Sigmoid colon (tissue), 7 donors: Measurements from ENCODE around the gene ZDHHC5. TPM values are rescaled to one million over a fixed set of nuclear protein-coding genes. Genes with fewer than 3 reads are reported as not detected.

Experiments
- DNase-seq: peaks from one replicate; pipeline ENCODE4 v3.0.0-alpha.2; 2019
- H3K27ac ChIP-seq, 4 donors: fragments of 200-600 bp; sonication (generic); one replicate each; pipeline ENCODE4 v1.5.1; 2016 to 2019; ENCODE audit warnings: mild to moderate bottlenecking in 1 of 4
- H3K27me3 ChIP-seq, 3 donors: fragments of 200-600 bp; sonication (generic); one replicate each; pipeline ENCODE4 v1.5.1; 2019; ENCODE audit warnings: mild to moderate bottlenecking in 1 of 3
- H3K36me3 ChIP-seq, 4 donors: fragments of 200-600 bp; sonication (generic); one replicate each; pipeline ENCODE4 v1.5.1; 2016 to 2019
- H3K4me1 ChIP-seq, 4 donors: fragments of 200-600 bp; sonication (generic); one replicate each; pipeline ENCODE4 v1.5.1; 2017 to 2019
- H3K4me3 ChIP-seq, 4 donors: fragments of 200-600 bp; sonication (generic); one replicate each; pipeline ENCODE4 v1.5.1; 2017 to 2019; ENCODE audit warnings: mild to moderate bottlenecking in 2 of 4, moderate library complexity in 1 of 4
- H3K9me3 ChIP-seq, 4 donors: fragments of 200-600 bp in 3 of 4; sonication (generic) in 3 of 4; one replicate each; pipeline versions ENCODE4 v1.5.1 to v1.6.1; 2013 to 2019
- EP300 ChIP-seq, 4 donors: sonication (generic); formaldehyde crosslinking; IDR thresholded peaks; one replicate each; pipeline ENCODE4 v1.6.1; 2017; ENCODE audit warnings: antibody characterized with exemption in 4 of 4
- POLR2A ChIP-seq, 2 donors: fragments of 450-650 bp; IDR thresholded peaks; one replicate each; pipeline ENCODE4 v1.6.1; 2016; ENCODE audit warnings: antibody characterized with exemption in 2 of 2, mild to moderate bottlenecking in 2 of 2, moderate library complexity in 2 of 2
- POLR2AphosphoS5 ChIP-seq, 4 donors: sonication (generic); formaldehyde crosslinking; IDR thresholded peaks; one replicate each; pipeline ENCODE4 v1.6.1; 2017; ENCODE audit warnings: antibody characterized with exemption in 4 of 4
- WGBS, 2 donors: extraction: QIAGEN DNeasy Blood & Tissue Kit; methylation state at CpG; one replicate each; pipeline ENCODE4 v1.1.7; 2013; 5-methylcytosine and 5-hydroxymethylcytosine counted together
- intact Hi-C: fragments of 100-400 bp; cut with DNase I; formaldehyde crosslinking; loops from one replicate; pipeline ENCODE4 v1.15.1; 2023
- polyA plus RNA-seq, 3 donors: library from polyadenylated mRNA; stranded (reverse); fragments of 200-250 nt; gene quantifications; one replicate each; pipeline ENCODE4 v1.2.3, GENCODE V29; 2013
- total RNA-seq, 4 donors: library from RNA; depleted of rRNA; stranded (reverse); fragments of >200 nt; gene quantifications; one replicate each; pipeline ENCODE4 v1.1.0, GENCODE V29; 2016
- TF ChIP-seq, protein P1 (sequence below), 4 experiments: fragments of 450-650 bp in 3 of 4; fragments of 200-600 bp in 1 of 4; IDR thresholded peaks; one replicate each; pipeline ENCODE4 v1.5.1; 2016 to 2019; ENCODE audit warnings: antibody characterized with exemption in 4 of 4, mild to moderate bottlenecking in 3 of 4, moderate library complexity in 2 of 4
- donor health status: healthy with polysubstance abuse.
- donor health status: Bipolar disorder and iron deficiency.
- donor health status: healthy.

Gene ZDHHC5
- total and polyA plus RNA-seq, 7 donors, result 13.6 to 42.5 (median 28.0) TPM

DNA sequence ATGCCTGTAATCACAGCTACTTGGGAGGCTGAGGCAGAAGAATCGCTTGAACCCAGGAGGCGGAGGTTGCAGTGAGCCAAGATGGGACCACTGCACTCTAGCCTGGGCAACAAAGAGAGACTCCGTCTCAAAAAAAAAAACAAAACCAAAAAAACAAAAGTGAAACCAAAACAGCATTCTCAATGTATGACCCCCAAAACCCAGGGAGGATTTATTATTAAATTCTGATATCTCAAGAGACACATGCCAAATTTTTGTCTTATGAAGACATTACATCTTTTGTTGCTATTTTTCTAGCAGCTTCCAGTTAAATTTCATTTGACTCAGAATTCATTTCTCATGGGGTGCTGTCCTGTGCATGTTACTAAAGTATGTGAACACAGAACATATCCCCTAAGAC lies 15.3 kb upstream of the ZDHHC5 start:
- Histone ChIP-seq H3K27me3 (peaks cover 15 to 64% (median 35%) of the 10 kb centered on the region in 3 donors), H3K36me3 (no peaks in the 10 kb centered on the region), H3K4me3 (no peak overlapping the region), H3K9me3 (no peaks in the 10 kb centered on the region), H3K27ac (no peak overlapping the region), H3K4me1 (peaks cover 0 to 34% (median 32%) of the 10 kb centered on the region in 4 donors)
- TF ChIP-seq POLR2AphosphoS5 (IDR thresholded peaks at IDR 0.05), result no peak
- TF ChIP-seq POLR2A (IDR thresholded peaks at IDR 0.05), result no peak
- TF ChIP-seq, protein P1, sequence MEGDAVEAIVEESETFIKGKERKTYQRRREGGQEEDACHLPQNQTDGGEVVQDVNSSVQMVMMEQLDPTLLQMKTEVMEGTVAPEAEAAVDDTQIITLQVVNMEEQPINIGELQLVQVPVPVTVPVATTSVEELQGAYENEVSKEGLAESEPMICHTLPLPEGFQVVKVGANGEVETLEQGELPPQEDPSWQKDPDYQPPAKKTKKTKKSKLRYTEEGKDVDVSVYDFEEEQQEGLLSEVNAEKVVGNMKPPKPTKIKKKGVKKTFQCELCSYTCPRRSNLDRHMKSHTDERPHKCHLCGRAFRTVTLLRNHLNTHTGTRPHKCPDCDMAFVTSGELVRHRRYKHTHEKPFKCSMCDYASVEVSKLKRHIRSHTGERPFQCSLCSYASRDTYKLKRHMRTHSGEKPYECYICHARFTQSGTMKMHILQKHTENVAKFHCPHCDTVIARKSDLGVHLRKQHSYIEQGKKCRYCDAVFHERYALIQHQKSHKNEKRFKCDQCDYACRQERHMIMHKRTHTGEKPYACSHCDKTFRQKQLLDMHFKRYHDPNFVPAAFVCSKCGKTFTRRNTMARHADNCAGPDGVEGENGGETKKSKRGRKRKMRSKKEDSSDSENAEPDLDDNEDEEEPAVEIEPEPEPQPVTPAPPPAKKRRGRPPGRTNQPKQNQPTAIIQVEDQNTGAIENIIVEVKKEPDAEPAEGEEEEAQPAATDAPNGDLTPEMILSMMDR (IDR thresholded peaks at IDR 0.05), result no peak
- no peak for TF ChIP-seq EP300 (IDR thresholded peaks at IDR 0.05)
- intact Hi-C loops, result no loop called here
- WGBS, 2 donors, result 74 to 79% methylated on average over 3 of the region's 3 CpGs
- no peak for DNase-seq

DNA sequence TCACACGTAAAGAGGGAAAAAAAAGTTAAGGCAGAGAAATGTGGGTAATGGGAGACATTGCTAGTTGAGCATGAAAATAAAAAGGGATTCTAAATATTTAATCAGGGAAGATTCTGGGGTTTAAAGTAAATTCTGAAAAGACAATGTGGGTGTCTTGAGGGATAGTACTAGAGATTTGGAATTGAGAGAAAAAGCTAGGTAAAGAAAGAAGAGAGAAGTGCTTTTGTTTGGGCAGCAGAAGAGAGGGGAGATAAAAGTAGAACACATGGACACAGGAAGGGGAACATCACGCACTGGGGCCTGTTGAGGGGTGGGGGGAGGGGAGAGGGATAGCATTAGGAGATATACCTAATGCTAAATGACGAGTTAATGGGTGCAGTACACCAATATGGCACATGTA lies 14.8 kb upstream of the ZDHHC5 start:
- intact Hi-C loops, result no loop called here
- Histone ChIP-seq H3K27me3 (peaks cover 11 to 59% (median 30%) of the 10 kb centered on the region in 3 donors), H3K4me1 (peaks cover 0 to 32% (median 32%) of the 10 kb centered on the region in 4 donors), H3K27ac (no peak overlapping the region), H3K36me3 (no peaks in the 10 kb centered on the region), H3K9me3 (no peaks in the 10 kb centered on the region), H3K4me3 (no peak overlapping the region)
- WGBS, 2 donors, result 53 to 79% methylated on average over 3 of the region's 3 CpGs
- no peak for TF ChIP-seq POLR2AphosphoS5 (IDR thresholded peaks at IDR 0.05)
- no peak for TF ChIP-seq EP300 (IDR thresholded peaks at IDR 0.05)
- TF ChIP-seq POLR2A (IDR thresholded peaks at IDR 0.05), result no peak
- TF ChIP-seq, protein P1 (IDR thresholded peaks at IDR 0.05), result no peak
- DNase-seq, result no peak

GRCh38 chr11:57656885-57657193 lies 11.1 kb upstream of the ZDHHC5 start:
- H3K36me3 ChIP-seq, result peaks cover 14 to 26% (median 20%) of the 10 kb centered on the region in 4 donors
- H3K4me1 ChIP-seq, result peaks cover 0 to 20% (median 17%) of the 10 kb centered on the region in 4 donors
- intact Hi-C loops, result no loop called here

DNA sequence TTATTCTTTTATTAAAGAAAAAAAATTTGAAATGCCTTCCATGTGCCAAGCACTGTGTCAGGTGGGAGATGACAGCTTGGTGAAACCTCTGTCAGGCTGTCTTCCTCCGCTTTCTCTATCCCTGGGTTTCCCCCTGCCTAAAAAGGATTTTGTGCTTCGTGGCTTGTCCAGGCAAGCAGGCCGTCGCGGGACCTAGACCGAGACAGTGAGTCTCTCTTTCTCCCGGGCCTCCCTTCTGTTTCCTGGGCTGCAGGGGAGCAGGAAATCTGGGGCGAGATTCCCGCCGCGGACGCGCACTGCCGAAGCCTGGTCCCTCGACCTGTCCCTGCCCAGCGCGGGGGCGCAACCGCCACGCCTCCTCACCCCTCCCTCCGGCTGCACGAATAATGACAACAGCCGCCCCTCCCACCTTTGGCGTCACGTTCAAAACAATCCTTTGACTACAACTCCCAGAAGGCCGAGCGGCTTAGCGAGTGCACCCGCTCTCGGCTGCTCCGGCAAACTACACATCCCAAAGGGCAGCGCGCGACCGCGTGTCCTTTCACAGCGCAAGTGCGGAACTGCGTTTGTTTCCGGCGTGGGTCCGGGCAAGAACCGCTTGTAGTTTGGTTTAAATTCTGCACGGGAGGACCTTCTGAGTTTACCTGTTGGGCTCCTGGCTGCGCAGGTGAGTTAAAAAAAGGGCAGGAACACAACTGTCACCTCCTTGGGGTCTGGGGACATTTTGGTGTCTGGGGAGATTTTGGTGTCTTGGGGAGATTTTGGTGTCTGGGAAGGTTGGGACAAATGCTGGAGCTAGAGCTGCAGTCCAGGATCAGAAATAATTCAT lies 10.5 kb upstream of the ZDHHC5 start, which contains the start of gene CLP1:
Gene CLP1 (plus strand): TSS at position 569 of the 829 bp plus-strand sequence. CDS start 1,715 bp downstream, outside the sequence.
- Histone ChIP-seq H3K9me3 (no peaks in the 10 kb centered on the region), H3K4me1 (peaks cover 0 to 20% (median 17%) of the 10 kb centered on the region in 4 donors), H3K36me3 (peaks cover 14 to 32% (median 25%) of the 10 kb centered on the region in 4 donors), H3K4me3 (peak within 1 kb of the TSS; percentile 55 to 68 (median 67)), H3K27ac (peak within 1 kb of the TSS; percentile 87 to 93 (median 88)), H3K27me3 (peaks cover 0 to 16% (median 0%) of the 10 kb centered on the region in 3 donors)
- TF ChIP-seq POLR2A (IDR thresholded peaks at IDR 0.05), result peak; percentile 43 to 68
- peak in 1 of 4 donors; percentile 73 for TF ChIP-seq EP300 (IDR thresholded peaks at IDR 0.05)
- TF ChIP-seq, protein P1 (IDR thresholded peaks at IDR 0.05), result no peak
- TF ChIP-seq POLR2AphosphoS5 (IDR thresholded peaks at IDR 0.05), result peak; percentile 59 to 90 (median 84)
- intact Hi-C loops, result no loop called here
- WGBS, 2 donors, result 0% methylated on average over 45 of the region's 45 CpGs
- DNase-seq, result peak; percentile 99

More at GRCh38 chr11:57656885-57657193, 11.1 kb upstream of the ZDHHC5 start:
- Histone ChIP-seq H3K27ac (peak overlapping the region; percentile 87 to 93 (median 88)), H3K27me3 (peaks cover 0 to 22% (median 0%) of the 10 kb centered on the region in 3 donors), H3K4me3 (peak overlapping the region; percentile 55 to 68 (median 67)), H3K9me3 (no peaks in the 10 kb centered on the region)
- WGBS, 2 donors, result 7 to 23% methylated on average over 5 of the region's 5 CpGs
- TF ChIP-seq POLR2A (IDR thresholded peaks at IDR 0.05), result no peak
- no peak for TF ChIP-seq POLR2AphosphoS5 (IDR thresholded peaks at IDR 0.05)
- TF ChIP-seq EP300 (IDR thresholded peaks at IDR 0.05), result no peak
- TF ChIP-seq, protein P1 (IDR thresholded peaks at IDR 0.05), result no peak
- DNase-seq, result no peak
